Astrocyte of the spinal cord (primary cell): Measurements from ENCODE around the gene SNAI3.

Experiments
- DNase-seq: peaks from one replicate; pipeline ENCODE4 v3.0.0; 2011; ENCODE audit warnings: low read depth, low spot score
- H3K4me3 ChIP-seq: 2 replicates; pipeline ENCODE4 v1.5.1; 2011; ENCODE audit warnings: low read depth, mild to moderate bottlenecking, low read length, moderate library complexity
- CTCF ChIP-seq: IDR thresholded peaks from 2 replicates; pipeline ENCODE4 v1.5.1; 2012; ENCODE audit warnings: low read depth, mild to moderate bottlenecking, low read length, inconsistent platforms
- in situ Hi-C: cut with HindIII; loops from 2 replicates; pipeline ENCODE4 v1.10.0; 2017; ENCODE audit warnings: low sequenced_read_pairs

SNAI3 gene

GRCh38 chr16:88655053-88655732, 31.1 kb downstream of the SNAI3 start:
- no peak for DNase-seq
- no peak overlapping the region for H3K4me3 ChIP-seq
- in situ Hi-C loops: no loop called here
- TF ChIP-seq CTCF: no peak

GRCh38 chr16:88654363-88655052, 31.8 kb downstream of the SNAI3 start:
- no peak for TF ChIP-seq CTCF
- in situ Hi-C loops: no loop called here
- no peak for DNase-seq
- H3K4me3 ChIP-seq: no peak overlapping the region

GRCh38 chr16:88653596-88654362, 32.5 kb downstream of the SNAI3 start:
- TF ChIP-seq CTCF: no peak
- in situ Hi-C loops: no loop called here
- DNase-seq: no peak

GRCh38 chr16:88653101-88653500, 33.2 kb downstream of the SNAI3 start:
- TF ChIP-seq CTCF: no peak
- no peak for DNase-seq
- no peak overlapping the region for H3K4me3 ChIP-seq
- in situ Hi-C loops: no loop called here

More at GRCh38 chr16:88653596-88654362, 32.5 kb downstream of the SNAI3 start:
- no peak overlapping the region for H3K4me3 ChIP-seq

GRCh38 chr16:88652762-88653063, 33.6 kb downstream of the SNAI3 start:
- in situ Hi-C loops: no loop called here
- H3K4me3 ChIP-seq: no peak overlapping the region
- TF ChIP-seq CTCF: no peak
- no peak for DNase-seq

GRCh38 chr16:88651989-88652761, 34.1 kb downstream of the SNAI3 start:
- no peak for DNase-seq

More at GRCh38 chr16:88651989-88652761, 34.1 kb downstream of the SNAI3 start:
- in situ Hi-C loops: no loop called here
- no peak overlapping the region for H3K4me3 ChIP-seq
- TF ChIP-seq CTCF: no peak
